Measurements from ENCODE around the gene PPP2R2B.
A peak's percentile ranks its signal among the peaks of the same experiment; 100 is the strongest.

Gene PPP2R2B

DNA sequence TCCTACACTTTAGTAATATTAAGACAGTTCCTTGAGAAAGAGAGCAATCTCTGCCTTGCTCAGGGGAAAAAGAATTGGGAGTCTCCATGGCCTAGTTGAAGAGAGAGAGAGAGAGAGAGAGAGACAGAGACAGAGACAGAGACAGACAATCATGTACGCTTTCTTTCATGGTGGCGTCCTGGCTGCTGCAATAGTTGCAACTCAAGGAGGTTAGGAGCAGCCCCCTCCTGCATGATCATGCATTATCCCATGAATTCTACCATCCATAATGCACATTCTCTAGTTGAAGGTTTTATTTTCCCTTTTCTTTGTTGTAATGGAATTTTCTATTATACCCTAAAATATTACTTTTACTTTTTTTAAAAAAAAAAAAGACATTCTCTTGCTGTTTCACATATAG lies 50.7 kb downstream of the PPP2R2B start:
- no peak for DNase-seq (ENCODE audit: low read depth in 2 of 2)

DNA sequence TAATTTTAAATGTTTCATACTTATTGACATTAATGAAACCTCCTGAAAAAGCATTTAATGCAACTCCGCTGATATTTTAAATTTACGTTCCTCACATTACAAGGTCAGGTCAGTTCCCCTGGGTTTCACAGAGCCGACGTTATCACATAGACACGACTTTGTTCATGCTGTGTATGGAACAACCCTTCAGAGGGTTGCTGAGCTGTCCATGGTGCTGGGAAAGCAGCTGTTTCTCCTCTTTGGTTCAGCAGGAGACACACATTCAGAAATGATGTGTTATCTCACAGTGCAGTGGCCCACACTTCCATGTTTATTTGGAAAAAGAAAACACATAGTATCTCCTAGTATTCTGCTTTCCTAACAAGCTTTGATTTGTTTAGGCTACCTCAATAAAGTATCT lies 53.5 kb downstream of the PPP2R2B start:
- DNase-seq (ENCODE audit: low read depth in 2 of 2) = peak in 1 of 2 donors; percentile 0

DNA sequence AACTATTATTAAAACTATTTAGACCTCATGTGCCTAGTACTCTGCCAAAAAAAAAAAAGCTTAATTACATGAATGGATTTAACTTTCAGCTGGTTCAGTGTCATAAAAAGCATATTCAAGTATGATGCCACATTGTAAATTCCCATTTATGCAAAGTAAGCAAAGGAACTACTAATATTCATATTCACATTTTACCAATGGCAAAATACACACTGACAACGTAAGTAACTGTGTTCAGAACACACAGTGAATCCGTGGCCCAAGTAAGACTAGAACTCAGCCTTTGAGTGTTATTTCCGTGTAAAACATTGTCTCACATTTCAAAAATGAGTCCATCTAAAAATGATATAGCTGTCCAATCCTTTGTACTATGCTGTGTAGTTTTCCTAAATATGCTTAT lies 56.8 kb downstream of the PPP2R2B start:
- no peak for DNase-seq (ENCODE audit: low read depth in 2 of 2)

DNA sequence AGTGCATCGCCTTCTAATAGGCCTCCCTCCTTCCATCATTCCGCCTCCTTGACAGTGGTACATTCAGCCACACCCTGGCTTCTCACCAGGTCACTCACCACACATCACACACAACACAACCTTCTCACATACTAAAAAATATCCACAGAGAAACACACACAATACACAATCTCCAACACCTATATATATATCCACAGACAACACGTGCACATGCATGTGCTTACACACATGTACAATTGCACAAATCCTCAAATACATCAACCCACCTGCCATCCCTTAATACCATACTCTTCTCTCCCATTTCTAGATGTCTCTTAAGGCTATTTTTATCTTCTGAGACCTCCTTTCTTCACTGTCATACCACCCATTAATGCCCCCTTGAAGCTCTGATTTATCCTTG lies 57.6 kb downstream of the PPP2R2B start:
- no peak for DNase-seq (ENCODE audit: low read depth in 2 of 2)

DNA sequence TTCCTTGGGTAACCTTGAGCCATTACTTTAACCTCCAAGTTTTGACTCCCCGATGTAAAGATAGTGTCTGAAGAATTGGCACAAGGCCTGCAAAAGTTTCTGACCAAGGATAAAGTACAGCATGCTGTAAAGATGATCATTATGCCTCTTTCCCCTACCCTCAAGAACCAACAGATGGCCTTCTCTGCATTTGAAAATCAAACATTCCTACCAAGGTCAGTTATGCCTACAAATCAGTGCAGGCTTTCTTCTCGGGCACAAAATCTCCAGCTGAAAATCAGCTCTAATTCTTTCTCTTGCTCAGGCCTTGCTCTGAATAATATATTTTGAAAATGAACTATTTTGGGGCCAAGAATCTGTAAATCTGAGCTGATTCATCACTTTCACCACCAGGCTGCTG lies 59.7 kb downstream of the PPP2R2B start:
- no peak for DNase-seq (ENCODE audit: low read depth in 2 of 2)

DNA sequence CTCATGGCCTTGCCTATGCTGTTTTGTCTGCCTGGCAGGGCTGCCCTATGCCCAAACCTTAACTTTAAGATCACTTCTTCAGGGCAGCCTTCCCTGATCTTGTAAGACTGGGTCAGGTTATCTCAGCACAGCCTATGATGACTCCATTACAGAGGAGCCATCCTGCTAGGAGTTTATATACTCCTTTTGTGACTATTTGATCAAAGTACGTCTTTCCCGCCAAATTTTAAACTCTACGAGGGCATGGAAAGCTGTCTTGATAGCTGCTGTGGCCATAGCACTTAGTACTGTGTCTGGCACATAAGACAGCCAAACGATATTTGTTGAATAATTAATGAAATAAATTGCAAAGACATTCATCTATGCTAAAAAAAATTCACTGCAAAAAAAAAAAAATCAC lies 60.6 kb downstream of the PPP2R2B start:
- DNase-seq (ENCODE audit: low read depth in 2 of 2) = no peak

DNA sequence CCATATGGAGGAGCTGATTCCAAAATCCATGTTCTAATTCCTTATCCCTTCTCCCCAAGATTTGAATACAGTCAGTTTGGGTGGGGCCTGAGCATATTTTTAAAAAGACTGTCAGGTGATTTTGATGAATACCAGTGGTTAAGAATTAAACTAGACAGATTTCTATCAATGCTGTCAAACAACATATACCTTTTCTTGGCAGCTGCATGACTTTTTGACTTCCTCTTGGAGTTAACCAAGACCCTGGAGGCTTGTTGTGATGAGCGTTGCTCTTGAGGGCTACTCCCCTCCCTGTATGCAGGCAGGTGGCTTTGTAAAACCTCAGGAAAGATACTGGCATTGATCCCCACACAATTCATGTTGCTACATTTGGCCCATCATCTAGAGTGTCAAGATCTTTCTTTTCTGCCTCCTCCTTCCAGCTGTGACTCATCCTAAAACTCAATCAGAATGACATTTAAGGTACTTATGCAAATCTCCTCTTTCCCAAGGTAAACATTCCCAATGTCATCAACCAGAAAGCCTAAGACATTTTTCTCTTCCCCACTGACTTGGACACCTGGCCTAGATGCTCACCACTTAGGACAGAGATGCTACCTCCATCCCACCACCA lies 61.7 kb downstream of the PPP2R2B start:
- no peak for DNase-seq (ENCODE audit: low read depth in 2 of 2)

DNA sequence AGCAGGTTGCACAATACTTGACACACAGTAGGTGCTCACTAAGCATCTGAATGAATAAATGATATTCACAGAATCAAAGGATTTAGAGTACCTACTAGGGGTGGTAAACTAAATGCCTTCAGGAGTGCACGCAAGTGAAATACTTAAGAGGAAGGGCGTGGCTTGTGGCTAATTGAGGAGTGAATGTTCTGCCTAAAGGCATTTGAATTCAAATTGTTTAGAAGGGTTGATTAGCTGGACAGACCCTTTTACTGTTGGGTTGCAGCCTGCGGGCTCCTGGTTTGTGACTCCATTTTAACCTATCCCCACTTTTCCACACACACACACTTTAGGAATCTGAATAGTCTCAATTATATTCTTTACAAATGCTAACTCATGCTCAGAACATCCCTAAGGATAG lies 63.1 kb downstream of the PPP2R2B start:
- DNase-seq (ENCODE audit: low read depth in 2 of 2) = no peak

DNA sequence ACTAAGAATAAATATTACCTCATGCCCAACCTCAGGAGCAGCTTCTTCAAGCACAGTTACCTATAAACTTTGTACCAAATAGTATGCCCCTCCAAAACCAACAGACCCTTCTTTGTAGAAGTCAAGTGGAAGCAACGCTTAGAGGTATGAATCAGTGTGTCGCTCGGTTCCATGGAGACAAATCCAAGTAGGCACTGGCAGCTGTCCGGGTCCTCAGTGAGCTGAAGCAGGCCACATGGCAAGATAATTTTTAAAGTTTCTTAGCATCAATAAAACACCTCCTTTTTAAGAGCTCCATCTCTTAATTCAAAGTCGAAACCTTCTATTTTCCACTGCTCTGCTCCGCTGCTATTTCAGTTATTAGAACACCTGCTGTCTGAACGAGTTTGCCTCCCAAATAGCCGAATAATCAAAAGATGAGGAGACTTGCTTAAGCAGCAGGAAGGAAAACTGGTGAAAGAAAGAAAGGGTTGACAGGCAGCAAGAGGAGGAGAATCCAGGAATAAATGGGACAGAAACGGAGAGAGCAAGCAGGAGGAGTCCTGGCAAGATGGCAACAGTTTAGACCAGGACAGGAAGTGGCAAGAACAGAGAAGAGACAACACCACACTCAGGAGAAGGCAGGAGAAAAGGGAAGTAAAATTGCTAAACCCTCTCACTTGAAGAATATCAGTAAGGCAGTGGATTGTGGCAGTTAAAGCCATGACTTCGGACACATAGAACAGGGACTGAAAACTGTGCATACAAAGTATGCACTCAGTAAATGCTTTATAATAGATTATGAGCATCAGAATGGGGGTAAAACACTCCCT lies 65.0 kb downstream of the PPP2R2B start:
- no peak for DNase-seq (ENCODE audit: low read depth in 2 of 2)

DNA sequence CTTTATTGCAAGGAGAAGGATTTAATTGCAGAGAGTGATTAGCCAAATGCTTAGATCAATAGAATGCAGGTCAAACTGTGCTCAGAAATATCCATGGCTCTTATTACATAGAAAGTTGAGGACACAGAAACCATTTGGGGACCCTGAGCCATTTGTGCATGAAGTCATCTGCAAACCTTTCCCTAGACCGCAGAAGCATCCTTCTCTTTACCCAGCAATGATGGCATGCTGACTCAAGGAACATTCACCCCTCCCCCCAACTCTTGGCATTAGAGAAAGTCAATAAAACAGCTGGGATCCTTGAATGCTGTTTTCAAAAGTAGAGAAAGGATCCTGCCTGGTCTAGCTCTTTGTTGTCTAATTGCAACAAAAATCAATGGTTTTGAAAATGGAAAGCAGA lies 73.5 kb downstream of the PPP2R2B start:
- DNase-seq (ENCODE audit: low read depth in 2 of 2) = no peak

DNA sequence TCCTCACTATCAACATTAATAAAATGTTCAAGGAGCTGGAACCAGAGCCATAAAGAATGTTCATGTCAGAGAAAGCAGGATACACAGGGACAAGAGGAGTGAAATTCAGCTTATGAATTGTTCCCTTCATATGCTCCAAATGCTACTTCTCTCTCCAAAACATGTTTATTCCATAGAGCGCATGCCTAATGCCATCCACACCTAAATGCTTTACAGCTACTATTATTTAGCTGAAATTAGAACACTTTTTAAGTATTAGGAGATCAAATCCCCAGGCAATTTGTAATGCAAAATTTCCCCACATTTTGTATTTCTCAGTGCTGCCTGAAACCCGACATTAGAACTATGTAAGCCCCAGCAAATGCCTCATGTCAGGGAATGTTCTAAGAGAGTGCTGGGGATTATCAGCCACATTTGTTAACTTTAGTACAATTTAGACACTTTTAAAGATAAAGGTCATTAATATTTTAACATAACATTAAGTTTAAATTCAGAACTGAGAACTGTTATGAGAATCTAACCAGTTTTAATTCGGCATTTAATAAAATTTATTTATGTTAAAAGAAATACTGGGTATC lies 75.5 kb downstream of the PPP2R2B start:
- DNase-seq (ENCODE audit: low read depth in 2 of 2) = no peak

DNA sequence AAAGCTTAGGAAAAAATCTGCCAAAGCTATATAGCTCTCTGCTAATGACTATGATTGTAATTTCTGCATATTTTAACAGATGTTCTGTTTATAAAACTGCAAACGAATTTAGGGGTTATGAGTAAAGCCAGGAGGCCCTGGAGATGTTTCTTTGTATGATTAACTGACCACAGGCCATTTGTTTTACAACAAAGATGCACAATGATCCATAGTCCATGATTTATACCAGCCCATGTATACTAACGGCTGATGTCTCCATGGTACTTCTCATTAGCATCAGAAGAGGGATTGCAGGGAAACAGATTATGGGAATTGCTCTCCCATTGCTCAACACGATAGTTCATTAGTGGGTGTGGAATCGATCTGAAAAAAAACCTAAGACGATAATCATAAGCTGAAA lies 78.9 kb downstream of the PPP2R2B start:
- no peak for DNase-seq (ENCODE audit: low read depth in 2 of 2)

DNA sequence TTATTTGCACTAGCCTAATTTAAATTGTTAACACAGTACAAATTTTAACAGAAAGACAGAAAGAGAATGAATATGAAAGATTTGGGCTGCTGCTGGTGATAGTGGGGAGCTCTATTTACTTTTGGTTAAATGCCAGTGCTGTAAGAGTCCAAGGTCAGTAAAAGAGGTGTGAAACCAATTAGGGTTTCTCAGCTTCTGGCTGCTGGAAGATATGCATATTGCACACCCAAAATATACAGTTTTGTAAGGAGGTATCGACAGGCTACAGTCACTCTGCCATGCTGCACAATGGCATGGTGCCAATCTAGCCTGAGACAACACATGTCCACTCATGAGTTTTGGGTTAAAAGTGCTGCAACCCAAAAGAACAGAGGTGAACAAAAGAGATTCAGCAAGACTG lies 79.3 kb downstream of the PPP2R2B start:
- DNase-seq (ENCODE audit: low read depth in 2 of 2) = no peak

DNA sequence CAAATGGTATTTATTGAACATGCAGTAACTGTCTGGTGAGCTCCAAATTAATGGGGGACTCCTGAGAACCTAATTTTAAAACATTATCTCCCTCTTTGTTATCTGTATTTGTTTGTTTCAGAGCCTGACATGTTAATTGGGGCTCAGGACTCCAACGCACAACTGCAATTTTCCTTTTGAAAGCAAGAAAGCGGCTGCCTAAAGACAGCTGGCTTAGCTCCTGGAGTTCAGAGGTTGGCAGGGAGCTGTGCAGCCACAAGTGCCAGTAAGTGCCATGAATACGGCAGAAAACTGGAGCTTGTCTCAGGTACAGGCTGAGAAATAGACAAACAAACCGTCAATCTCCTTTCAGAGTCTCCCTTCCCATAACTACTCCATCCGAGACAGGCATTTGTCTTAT lies 80.9 kb downstream of the PPP2R2B start:
- no peak for DNase-seq (ENCODE audit: low read depth in 2 of 2)

DNA sequence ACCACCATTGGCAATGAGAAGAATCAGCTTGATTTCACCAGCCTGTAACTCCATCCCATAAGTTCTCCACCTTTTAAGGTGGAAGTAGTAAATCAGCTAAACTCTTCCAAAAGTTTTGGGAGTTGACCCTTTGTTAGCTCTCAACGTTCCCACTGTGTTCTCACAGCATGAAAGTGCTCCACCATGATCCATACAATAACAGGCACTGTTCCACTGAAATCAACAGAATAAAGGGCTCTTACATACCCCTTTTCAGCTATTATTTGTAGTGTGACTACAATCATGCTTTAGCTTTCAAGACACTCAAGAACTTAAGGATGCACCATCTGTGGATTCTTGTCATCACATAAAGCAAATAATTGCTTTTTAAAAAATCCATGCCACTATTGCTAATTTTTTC lies 81.6 kb downstream of the PPP2R2B start:
- DNase-seq (ENCODE audit: low read depth in 2 of 2) = no peak

DNA sequence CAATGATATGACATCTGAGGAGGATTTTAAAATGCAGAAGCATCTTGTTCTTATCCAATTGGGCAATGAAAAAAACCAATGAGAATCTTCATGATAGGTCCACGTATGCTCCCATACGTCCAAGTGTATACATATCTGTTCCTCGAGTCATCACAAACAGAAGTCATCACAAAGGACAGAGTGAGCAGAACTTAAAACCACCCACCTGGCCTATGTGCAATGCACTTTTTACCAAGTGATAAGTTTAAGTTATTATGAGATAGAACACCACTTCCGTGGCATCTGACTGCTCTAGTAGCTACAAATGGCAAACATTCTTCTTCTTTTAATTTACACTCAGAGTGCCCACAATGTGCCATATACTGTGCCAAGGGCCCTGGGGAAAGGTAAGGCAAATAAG lies 82.4 kb downstream of the PPP2R2B start:
- DNase-seq (ENCODE audit: low read depth in 2 of 2) = no peak

DNA sequence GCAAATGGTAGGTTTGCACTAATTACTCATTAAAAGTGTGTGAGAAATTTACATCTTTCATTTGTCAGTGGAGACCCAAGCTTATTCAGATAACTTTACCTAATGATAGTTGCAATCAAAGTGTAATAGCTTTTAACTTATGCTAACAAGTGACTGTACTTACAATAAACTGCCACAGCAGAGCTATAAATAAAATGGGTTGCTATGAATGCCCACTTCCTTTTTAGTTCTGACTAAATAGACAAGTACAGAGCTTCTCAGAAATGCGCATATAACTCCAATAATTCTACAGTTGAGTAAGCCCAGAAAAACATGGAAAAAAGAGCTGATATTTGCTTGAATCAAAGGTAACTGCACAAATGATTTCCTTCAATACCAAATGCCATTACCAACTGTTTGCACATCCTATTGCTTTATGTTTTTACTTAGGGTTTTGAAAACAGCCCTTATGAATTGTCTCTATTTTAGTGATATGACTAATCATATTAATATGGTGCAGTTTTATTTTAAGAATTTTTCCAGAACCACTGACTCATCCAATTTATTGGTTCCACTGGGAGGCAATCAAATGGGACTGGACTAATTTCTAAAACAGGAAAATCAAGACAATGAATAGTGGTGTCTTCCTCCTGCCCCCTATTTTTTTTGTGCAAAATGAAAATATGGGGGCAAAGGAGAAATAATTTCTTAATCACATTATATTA lies 84.1 kb downstream of the PPP2R2B start:
- no peak for DNase-seq (ENCODE audit: low read depth in 2 of 2)

DNA sequence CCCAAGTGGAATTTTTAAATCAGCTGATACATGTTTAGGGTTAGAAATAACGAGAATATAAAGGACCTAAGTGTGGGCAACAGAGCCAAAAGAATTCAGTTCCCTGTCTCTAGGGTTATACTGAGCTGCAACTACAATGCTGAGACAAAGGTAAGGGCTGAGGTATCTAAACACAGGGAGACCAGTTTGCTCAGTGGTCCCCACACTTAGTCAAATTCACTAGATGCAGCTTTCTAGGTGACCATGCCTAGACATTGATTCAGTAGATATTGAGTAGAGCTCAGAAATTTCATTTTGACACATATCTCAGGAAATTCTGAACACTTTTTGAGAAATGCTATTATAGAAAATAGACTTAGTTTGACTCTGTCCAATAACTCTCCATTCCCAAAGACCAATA lies 84.8 kb downstream of the PPP2R2B start:
- no peak for DNase-seq (ENCODE audit: low read depth in 2 of 2)

DNA sequence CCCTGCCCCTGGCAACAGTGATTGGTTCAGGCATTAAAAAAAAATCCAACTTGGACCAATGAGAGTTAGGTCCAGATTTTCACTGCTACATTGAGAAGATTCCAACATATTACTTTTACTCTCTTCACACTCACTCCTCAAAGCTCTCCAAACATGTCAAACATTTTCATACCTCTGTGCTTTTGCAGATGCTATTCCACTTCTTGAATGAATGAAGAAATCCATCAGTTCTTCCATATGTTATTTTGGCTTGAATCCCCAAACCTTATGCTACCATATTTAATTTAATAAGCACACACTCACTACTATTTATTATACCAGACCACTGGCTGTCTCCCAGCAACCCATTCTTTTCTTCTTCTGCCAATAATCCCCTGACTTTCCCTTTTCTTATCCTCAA lies 87.1 kb downstream of the PPP2R2B start:
- DNase-seq (ENCODE audit: low read depth in 2 of 2) = no peak

DNA sequence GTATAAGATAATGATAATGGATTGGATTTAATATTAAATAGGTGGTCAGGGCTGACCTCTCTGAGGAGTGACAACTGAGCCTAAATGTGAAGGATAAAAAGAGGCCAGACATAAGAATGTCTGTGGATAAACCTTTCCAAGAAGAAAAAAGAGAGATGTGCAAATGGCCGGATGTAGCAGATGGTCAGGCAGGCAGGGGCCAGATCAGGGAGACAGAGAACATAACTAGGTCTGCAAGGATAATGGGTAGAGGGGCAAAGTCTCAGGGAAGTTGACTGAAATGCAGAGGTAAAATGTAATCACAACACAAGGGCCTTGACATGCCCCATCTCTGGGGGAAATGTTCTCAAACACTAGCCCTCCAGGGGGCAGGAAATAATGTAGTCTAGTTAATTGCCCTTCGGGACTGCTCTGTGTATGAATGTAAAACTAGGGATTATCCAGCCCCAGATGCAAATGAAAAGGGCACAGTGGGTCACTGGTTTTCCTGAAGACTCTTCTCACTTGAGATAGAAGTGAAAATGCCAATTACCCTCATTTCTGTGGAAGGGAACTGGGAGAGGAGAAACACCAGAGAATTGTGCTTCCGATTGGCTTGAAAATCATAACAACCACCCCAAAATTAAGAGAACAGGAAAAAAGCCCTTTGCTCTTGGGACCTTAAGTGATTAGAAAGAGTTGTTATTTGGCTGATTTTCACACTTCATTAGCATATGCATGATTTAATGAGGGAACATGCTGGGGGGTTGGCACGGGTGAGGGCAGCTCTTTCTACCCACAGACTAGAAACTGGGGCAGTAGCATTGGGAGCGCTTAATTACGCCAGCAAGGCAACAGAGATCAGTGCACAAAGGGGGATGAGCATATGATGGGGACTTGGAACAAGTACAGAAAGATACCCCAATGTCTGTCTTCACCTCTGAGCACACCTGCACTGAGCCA lies 88.6 kb downstream of the PPP2R2B start:
- no peak for DNase-seq (ENCODE audit: low read depth in 2 of 2)

DNA sequence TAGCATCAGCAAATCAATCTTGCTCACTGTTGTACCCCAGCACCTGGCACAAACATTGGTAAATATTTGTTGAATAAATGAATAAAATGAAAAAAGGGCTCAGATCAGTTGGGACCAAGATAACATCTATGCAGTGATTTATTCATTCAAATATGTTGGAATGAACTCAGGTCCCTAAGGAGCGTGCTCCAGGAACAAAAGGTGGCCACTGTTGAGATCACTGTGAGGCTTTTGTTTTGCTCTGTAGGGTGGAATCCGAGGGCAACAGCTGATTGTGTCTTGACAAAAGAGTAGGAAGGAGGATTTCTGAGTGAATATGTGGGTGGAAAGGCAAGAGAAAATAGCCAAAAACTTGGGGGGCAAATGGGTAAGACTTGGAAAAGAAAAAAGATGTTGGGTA lies 89.7 kb downstream of the PPP2R2B start:
- DNase-seq (ENCODE audit: low read depth in 2 of 2) = no peak

DNA sequence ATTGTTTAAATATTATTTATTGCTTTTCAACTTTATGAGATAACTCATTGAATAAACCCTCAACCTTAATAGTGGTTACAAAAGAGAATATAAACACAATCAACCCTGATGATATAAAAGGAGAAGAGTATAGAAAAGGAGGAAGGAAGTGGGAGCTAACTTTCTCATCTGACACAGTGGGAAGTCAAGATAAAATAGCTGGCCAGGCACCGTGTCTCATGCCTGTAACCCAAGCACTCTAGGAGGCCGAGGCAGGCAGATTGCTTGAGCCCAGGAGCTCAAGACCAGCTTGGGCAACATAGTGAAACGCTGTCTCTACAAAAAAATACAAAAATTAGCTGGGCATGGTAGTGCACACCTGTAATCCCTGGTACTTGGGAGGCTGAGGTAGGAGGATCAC lies 93.5 kb downstream of the PPP2R2B start:
- no peak for DNase-seq (ENCODE audit: low read depth in 2 of 2)

Data from stimulated activated CD4-positive, alpha-beta T cell treated with anti-CD3 and anti-CD28 coated beads, Interleukin-1b, Interleukin-23, amount 100 ng/mL, for 1 hour (primary cell).